SK-N-MC (cell line): ENCODE results near the gene FOXF1.

Source experiments
- DNase-seq: peaks from one replicate; pipeline ENCODE4 v3.0.0-alpha.2; 2011; ENCODE audit warnings: low read depth, low spot score
- H3K27ac ChIP-seq: fragments of 200-600 bp; sonication (generic); 2 replicates; pipeline ENCODE4 v1.5.1; 2016; ENCODE audit warnings: mixed run types
- H3K36me3 ChIP-seq: fragments of 200-600 bp; sonication (generic); 2 replicates; pipeline ENCODE4 v1.6.1; 2017; ENCODE audit warnings: antibody characterized with exemption, low read length, mixed read lengths; ENCODE audit not compliant: insufficient read depth
- H3K4me3 ChIP-seq: fragments of 200-600 bp; sonication (generic); 2 replicates; pipeline ENCODE4 v1.5.1; 2016
- H3K9ac ChIP-seq: fragments of 200-600 bp; sonication (generic); 2 replicates; pipeline ENCODE4 v1.8.0; 2017; ENCODE audit warnings: mixed run types, mixed read lengths; ENCODE audit not compliant: insufficient read length
- H3K9me3 ChIP-seq: fragments of 200-600 bp; sonication (generic); 2 replicates; pipeline ENCODE4 v1.6.1; 2017; ENCODE audit warnings: low read depth, mild to moderate bottlenecking, antibody characterized with exemption, low read length, moderate library complexity, mixed read lengths
- EZH2 ChIP-seq: fragments of 200-600 bp; sonication (generic); IDR thresholded peaks from one replicate; pipeline ENCODE4 v1.6.1; 2017; ENCODE audit warnings: antibody characterized with exemption
- FOXP2 ChIP-seq: optimal IDR thresholded peaks from 2 replicates; pipeline ENCODE3; 2011; ENCODE audit warnings: mild to moderate bottlenecking, moderate library complexity; ENCODE audit not compliant: insufficient read depth; ENCODE audit errors: extremely low read length, control extremely low read depth
- POLR2AphosphoS5 ChIP-seq: IDR thresholded peaks from 2 replicates; pipeline ENCODE4 v1.6.1; 2012; ENCODE audit warnings: mild to moderate bottlenecking, low read depth, low read length, borderline replicate concordance

The FOXF1 gene

GRCh38 chr16:86532526-86532815 lies 22.1 kb downstream of the FOXF1 start:
- TF ChIP-seq POLR2AphosphoS5 (no peak), FOXP2 (no peak), EZH2 (no peak)
- no peak overlapping the region for H3K27ac ChIP-seq
- H3K4me3 ChIP-seq, result no peak overlapping the region

DNA sequence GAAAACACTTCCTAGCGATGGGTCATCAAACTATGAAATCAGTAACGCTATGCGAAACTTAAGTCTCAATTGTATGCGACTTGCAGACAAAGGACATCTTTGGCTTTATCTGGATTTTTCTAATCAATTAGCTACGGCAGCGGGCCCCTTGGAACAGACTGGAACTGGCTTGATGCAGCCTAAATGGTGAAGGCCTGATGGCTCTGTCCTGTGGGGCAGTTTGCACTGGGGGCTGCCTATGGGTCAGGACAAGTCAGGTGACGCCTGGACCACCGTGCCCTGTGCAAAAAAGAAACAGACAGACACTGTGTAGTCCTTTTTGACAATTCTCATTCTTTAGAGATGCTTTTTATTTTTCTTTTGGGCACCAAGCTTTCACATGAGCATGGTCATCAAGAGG lies 22.7 kb downstream of the FOXF1 start:
- Histone ChIP-seq H3K4me3 (no peak overlapping the region), H3K27ac (no peak overlapping the region), H3K9me3 (no peaks in the 10 kb centered on the region), H3K36me3 (no peaks in the 10 kb centered on the region), H3K9ac (no peak overlapping the region)
- DNase-seq, result no peak
- TF ChIP-seq FOXP2 (no peak), EZH2 (no peak), POLR2AphosphoS5 (no peak)

More at GRCh38 chr16:86532526-86532815, 22.1 kb downstream of the FOXF1 start:
- DNase-seq, result no peak
- no peaks in the 10 kb centered on the region for H3K9me3 ChIP-seq
- H3K9ac ChIP-seq, result no peak overlapping the region
- H3K36me3 ChIP-seq, result no peaks in the 10 kb centered on the region

GRCh38 chr16:86533767-86534351 lies 23.5 kb downstream of the FOXF1 start:
- H3K36me3 ChIP-seq, result no peaks in the 10 kb centered on the region
- no peaks in the 10 kb centered on the region for H3K9me3 ChIP-seq
- H3K9ac ChIP-seq, result no peak overlapping the region
- DNase-seq, result no peak
- H3K4me3 ChIP-seq, result no peak overlapping the region
- TF ChIP-seq FOXP2 (no peak), POLR2AphosphoS5 (no peak), EZH2 (no peak)
- H3K27ac ChIP-seq, result no peak overlapping the region

GRCh38 chr16:86534779-86535615 lies 24.7 kb downstream of the FOXF1 start:
- DNase-seq, result no peak
- no peaks in the 10 kb centered on the region for H3K36me3 ChIP-seq
- H3K4me3 ChIP-seq, result no peak overlapping the region
- no peak overlapping the region for H3K27ac ChIP-seq
- no peak for TF ChIP-seq EZH2
- no peak overlapping the region for H3K9ac ChIP-seq
- H3K9me3 ChIP-seq, result no peaks in the 10 kb centered on the region

DNA sequence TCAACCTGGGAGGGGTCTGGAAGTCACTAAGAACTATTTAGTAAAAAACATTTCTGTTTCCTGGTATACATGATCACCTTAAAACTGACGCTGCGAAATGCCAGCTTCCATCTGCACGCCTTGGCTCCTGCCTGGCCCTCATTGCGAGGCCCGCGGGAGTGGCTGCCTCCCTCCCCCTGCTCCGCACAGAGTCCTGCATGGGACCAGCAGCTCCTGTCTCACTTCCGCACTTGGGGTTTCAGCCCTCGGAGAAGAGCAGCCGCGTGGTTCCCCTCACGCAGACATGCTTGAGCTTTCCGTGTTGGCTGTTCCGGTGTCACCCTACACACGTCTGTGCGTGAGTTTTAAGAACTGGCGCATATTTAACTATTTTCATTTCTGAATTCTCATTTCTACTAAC lies 26.3 kb downstream of the FOXF1 start:
- no peak for TF ChIP-seq FOXP2
- TF ChIP-seq EZH2, result no peak
- TF ChIP-seq POLR2AphosphoS5, result no peak
- no peak overlapping the region for H3K4me3 ChIP-seq
- H3K36me3 ChIP-seq, result no peaks in the 10 kb centered on the region
- no peak overlapping the region for H3K27ac ChIP-seq
- no peaks in the 10 kb centered on the region for H3K9me3 ChIP-seq
- DNase-seq, result no peak
- no peak overlapping the region for H3K9ac ChIP-seq

GRCh38 chr16:86537486-86537885 lies 27.2 kb downstream of the FOXF1 start:
- TF ChIP-seq EZH2 (no peak), FOXP2 (no peak), POLR2AphosphoS5 (no peak)
- H3K4me3 ChIP-seq, result no peak overlapping the region
- H3K27ac ChIP-seq, result no peak overlapping the region
- no peaks in the 10 kb centered on the region for H3K9me3 ChIP-seq
- no peak overlapping the region for H3K9ac ChIP-seq
- no peaks in the 10 kb centered on the region; the same call in 1 of the 2 replicates for H3K36me3 ChIP-seq
- no peak for DNase-seq

DNA sequence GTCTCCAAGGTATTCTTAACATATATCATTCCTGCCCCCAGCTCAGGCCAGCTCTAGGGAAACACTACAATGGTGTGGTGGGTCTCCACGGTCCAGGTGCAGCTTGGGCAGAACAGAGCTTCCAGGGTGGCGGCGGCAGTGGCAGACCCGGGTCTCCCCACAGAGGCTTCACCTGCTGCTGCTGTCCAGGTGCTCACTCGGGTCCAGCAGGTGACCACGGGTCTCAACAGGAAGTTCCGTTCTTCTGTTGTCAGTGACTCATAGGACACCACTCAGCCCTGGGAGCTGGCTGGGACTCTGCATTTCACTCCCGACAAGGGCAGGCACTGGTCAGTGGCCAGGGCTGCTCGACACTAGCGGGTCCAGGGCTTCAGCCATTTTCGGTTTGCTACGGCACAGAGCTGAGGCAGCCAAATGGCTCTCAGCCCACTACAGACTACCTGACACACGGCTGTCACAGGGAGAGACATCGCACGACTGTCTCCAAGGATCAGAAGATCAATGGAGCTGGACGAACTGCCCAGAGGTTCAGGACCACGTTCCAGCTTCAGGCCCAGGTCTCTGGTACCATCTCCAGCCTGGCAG lies 28.0 kb downstream of the FOXF1 start:
- Histone ChIP-seq H3K36me3 (no peaks in the 10 kb centered on the region; the same call in 1 of the 2 replicates), H3K9ac (no peak overlapping the region), H3K9me3 (no peaks in the 10 kb centered on the region), H3K4me3 (no peak overlapping the region), H3K27ac (no peak overlapping the region)
- DNase-seq, result no peak
- TF ChIP-seq POLR2AphosphoS5 (no peak), EZH2 (no peak), FOXP2 (no peak)

GRCh38 chr16:86540894-86541293 lies 30.6 kb downstream of the FOXF1 start:
- H3K9me3 ChIP-seq, result no peaks in the 10 kb centered on the region
- H3K4me3 ChIP-seq, result no peak overlapping the region
- TF ChIP-seq EZH2, result no peak
- TF ChIP-seq POLR2AphosphoS5, result no peak
- no peak overlapping the region for H3K27ac ChIP-seq
- DNase-seq, result no peak
- no peak overlapping the region for H3K9ac ChIP-seq
- no peaks in the 10 kb centered on the region; the same call in 1 of the 2 replicates for H3K36me3 ChIP-seq

- DNase-seq, result no peak
- Histone ChIP-seq H3K9ac (no peak overlapping the region), H3K27ac (no peak overlapping the region), H3K36me3 (no peaks in the 10 kb centered on the region; the same call in 1 of the 2 replicates), H3K9me3 (no peaks in the 10 kb centered on the region), H3K4me3 (no peak overlapping the region)
- TF ChIP-seq FOXP2 (no peak), EZH2 (no peak), POLR2AphosphoS5 (no peak)
Measured at GRCh38 chr16:86541560-86541959, 31.2 kb downstream of the FOXF1 start.
